Prostate gland (tissue), 2 donors: Measurements from ENCODE around the gene CT47B1.
"Not testable (repeated sequence)": the region's sequence is repeated elsewhere in the genome, so short reads cannot be mapped to it uniquely, and the experiment has no call there.

Experiments used
- CTCF ChIP-seq, 4 experiments: fragments of 200-600 bp in 2 of 4; fragments of 450-650 bp in 2 of 4; sonication (generic) in 2 of 4; IDR thresholded peaks; 1 replicate in 3 of 4; 2 replicates in 1 of 4; pipeline ENCODE4 v1.5.1; 2016 to 2019; ENCODE audit warnings: antibody characterized with exemption in 4 of 4, mild to moderate bottlenecking in 2 of 4, moderate library complexity in 2 of 4
- POLR2A ChIP-seq: fragments of 450-650 bp; IDR thresholded peaks from one replicate; pipeline ENCODE4 v1.6.1; 2016; ENCODE audit warnings: antibody characterized with exemption, mild to moderate bottlenecking
- POLR2AphosphoS5 ChIP-seq: sonication (generic); formaldehyde crosslinking; IDR thresholded peaks from one replicate; pipeline ENCODE4 v1.6.1; 2017; ENCODE audit warnings: antibody characterized with exemption

- TF ChIP-seq POLR2AphosphoS5; POLR2A; CTCF (IDR thresholded peaks at IDR 0.05): not testable (repeated sequence)
Observed at GRCh38 chrX:120827213-120827612, 48.5 kb downstream of the CT47B1 start.
